Suppressor macrophage treated with lipopolysaccharide for 4 hours (primary cell): ENCODE data around the gene INTS6L.
"Not testable (repeated sequence)": the region's sequence is repeated elsewhere in the genome, so short reads cannot be mapped to it uniquely, and the experiment has no call there.

Experiments used
- DNase-seq: peaks from one replicate; pipeline ENCODE4 v3.0.0-alpha.2; 2020

The INTS6L gene

GRCh38 chrX:135528254-135528653 lies 7.8 kb downstream of the INTS6L start:
- no peak for DNase-seq

GRCh38 chrX:135528756-135529155 lies 8.3 kb downstream of the INTS6L start:
- no peak for DNase-seq

GRCh38 chrX:135530097-135530496 lies 9.6 kb downstream of the INTS6L start:
- DNase-seq: no peak

- no peak for DNase-seq
Observed at GRCh38 chrX:135531813-135532212, 11.4 kb downstream of the INTS6L start.

- DNase-seq: no peak
Observed at GRCh38 chrX:135535077-135535940, 14.8 kb downstream of the INTS6L start.

- no peak for DNase-seq
Observed at GRCh38 chrX:135536877-135537276, 16.4 kb downstream of the INTS6L start.

- no peak for DNase-seq
Observed at GRCh38 chrX:135541351-135541750, 20.9 kb downstream of the INTS6L start.

- DNase-seq: no peak
Observed at GRCh38 chrX:135543172-135543571, 22.7 kb downstream of the INTS6L start.

GRCh38 chrX:135543924-135544323 lies 23.5 kb downstream of the INTS6L start:
- no peak for DNase-seq

- no peak for DNase-seq
Observed at GRCh38 chrX:135544338-135544948, 24.0 kb downstream of the INTS6L start.

- no peak for DNase-seq
Observed at GRCh38 chrX:135547767-135548166, 27.3 kb downstream of the INTS6L start.

- no peak for DNase-seq
Observed at GRCh38 chrX:135549519-135549918, 29.1 kb downstream of the INTS6L start.

- DNase-seq: peak; percentile 28
Observed at GRCh38 chrX:135556055-135556454, 35.6 kb downstream of the INTS6L start.

GRCh38 chrX:135557344-135557743 lies 36.9 kb downstream of the INTS6L start:
- DNase-seq: no peak

- DNase-seq: peak; percentile 3
Observed at GRCh38 chrX:135572436-135572835, 52.0 kb downstream of the INTS6L start.

GRCh38 chrX:135581496-135581895 lies 61.0 kb downstream of the INTS6L start:
- no peak for DNase-seq

- DNase-seq: no peak
Observed at GRCh38 chrX:135585153-135585552, 64.7 kb downstream of the INTS6L start.

- DNase-seq: no peak
Observed at GRCh38 chrX:135591871-135592270, 71.4 kb downstream of the INTS6L start.

GRCh38 chrX:135594049-135594448 lies 73.6 kb downstream of the INTS6L start:
- DNase-seq: not testable (repeated sequence)

GRCh38 chrX:135594453-135594852 lies 74.0 kb downstream of the INTS6L start:
- DNase-seq: not testable (repeated sequence)

GRCh38 chrX:135595543-135595942 lies 75.1 kb downstream of the INTS6L start:
- DNase-seq: no peak

- DNase-seq: peak; percentile 45
Observed at GRCh38 chrX:135596495-135596894, 76.0 kb downstream of the INTS6L start.

GRCh38 chrX:135605906-135606305 lies 85.4 kb downstream of the INTS6L start:
- no peak for DNase-seq
